DOHH2 (cell line): ENCODE results near the gene MST1.

Experiments used
- CTCF ChIP-seq: fragments of 200-600 bp; sonication (generic); IDR thresholded peaks from one replicate; pipeline ENCODE4 v1.5.1; 2014; ENCODE audit warnings: antibody characterized with exemption, mild to moderate bottlenecking, low read depth, low read length; ENCODE audit not compliant: poor library complexity, severe bottlenecking
- EZH2phosphoT487 ChIP-seq: fragments of 200-600 bp; sonication (generic); IDR thresholded peaks from 2 replicates; pipeline ENCODE4 v1.6.1; 2017; ENCODE audit warnings: borderline replicate concordance, mild to moderate bottlenecking, antibody characterized with exemption, low read length, moderate library complexity, mixed read lengths

DNA sequence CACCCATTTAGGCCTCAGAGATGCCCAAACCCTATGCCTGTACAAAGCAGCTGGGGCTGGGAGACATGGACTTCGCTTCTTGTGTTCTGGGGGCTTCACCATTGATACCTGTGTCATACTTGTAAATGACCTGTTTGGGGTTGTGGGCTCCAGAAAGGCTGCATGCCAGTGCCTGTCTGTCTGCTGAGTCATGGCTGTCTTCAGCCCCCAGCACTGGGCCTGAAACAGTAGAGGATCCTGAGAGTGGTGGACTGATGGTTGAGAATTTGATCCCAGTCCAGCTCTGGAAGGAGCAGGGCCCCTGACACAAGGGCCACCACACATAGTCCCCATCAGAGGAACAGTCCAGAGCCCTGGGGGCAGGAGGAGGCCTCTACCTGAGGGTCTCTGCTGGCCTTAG lies 39.7 kb downstream of the MST1 start:
- TF ChIP-seq CTCF = no peak
- no peak for TF ChIP-seq EZH2phosphoT487
